GM18909 (cell line): ENCODE results near the gene OGT.
"Not testable (repeated sequence)": the region's sequence is repeated elsewhere in the genome, so short reads cannot be mapped to it uniquely, and the experiment has no call there.

ENCODE experiments used
- ATAC-seq: cut with Tn5 transposase; IDR thresholded peaks from one replicate; pipeline ENCODE4 v1.9.1; 2021; ENCODE audit warnings: mild to moderate bottlenecking; ENCODE audit not compliant: unreplicated experiment, poor library complexity

OGT gene

GRCh38 chrX:71579136-71579989 lies 46.5 kb downstream of the OGT start:
- no peak for ATAC-seq

- no peak for ATAC-seq
These were observed 47.1 kb downstream of the OGT start for GRCh38 chrX:71579990-71580380.

GRCh38 chrX:71581210-71581609 lies 48.3 kb downstream of the OGT start:
- no peak for ATAC-seq

GRCh38 chrX:71586929-71587328 lies 54.0 kb downstream of the OGT start:
- ATAC-seq = no peak

- ATAC-seq = not testable (repeated sequence)
These were observed 60.3 kb downstream of the OGT start for GRCh38 chrX:71593210-71593609.

- ATAC-seq = no peak
These were observed 67.1 kb downstream of the OGT start for GRCh38 chrX:71599965-71600364.

GRCh38 chrX:71603618-71604017 lies 70.7 kb downstream of the OGT start:
- ATAC-seq = no peak

GRCh38 chrX:71604141-71604540 lies 71.2 kb downstream of the OGT start:
- ATAC-seq = no peak

GRCh38 chrX:71604796-71605568 lies 72.1 kb downstream of the OGT start:
- ATAC-seq = no peak

GRCh38 chrX:71606536-71607216 lies 73.8 kb downstream of the OGT start:
- ATAC-seq = no peak

- no peak for ATAC-seq
These were observed 74.6 kb downstream of the OGT start for GRCh38 chrX:71607488-71607887.

- no peak for ATAC-seq
These were observed 76.3 kb downstream of the OGT start for GRCh38 chrX:71609095-71609750.

- ATAC-seq = not testable (repeated sequence)
These were observed 78.8 kb downstream of the OGT start for GRCh38 chrX:71611736-71612135.

- no peak for ATAC-seq
These were observed 79.4 kb downstream of the OGT start for GRCh38 chrX:71612256-71612655.

GRCh38 chrX:71615056-71615455 lies 82.2 kb downstream of the OGT start:
- no peak for ATAC-seq

GRCh38 chrX:71615954-71616353 lies 83.0 kb downstream of the OGT start:
- no peak for ATAC-seq

- no peak for ATAC-seq
These were observed 84.0 kb downstream of the OGT start for GRCh38 chrX:71616672-71617529.

GRCh38 chrX:71617742-71618141 lies 84.8 kb downstream of the OGT start:
- no peak for ATAC-seq

GRCh38 chrX:71618303-71618721 lies 85.4 kb downstream of the OGT start, which contains the start of gene CXCR3:
CXCR3 (minus strand) TSS chrX:71618511; CDS start chrX:71618449, 62 bp downstream.
- peak; percentile 64 for ATAC-seq
